PC-3 (cell line): ENCODE measurements around the gene RRBP1. TPM values are rescaled to one million over a fixed set of nuclear protein-coding genes. Genes with fewer than 3 reads are reported as not detected.
"Not testable (repeated sequence)": the region's sequence is repeated elsewhere in the genome, so short reads cannot be mapped to it uniquely, and the experiment has no call there.

Experiments
- ATAC-seq: fragments of 200-7000 bp; cut with Tn5 transposase; 2 replicates; pipeline ENCODE4 v1.9.1; 2020; ENCODE audit warnings: mild to moderate bottlenecking, moderate library complexity
- BruUV-seq: library from RNA; stranded (reverse); fragments of 400-500 nt; replicated peaks from 2 replicates; lab custom pipeline; 2021; lab: Mats Ljungman, UMichigan
- CTCF ChIA-PET: fragments of 300-600 bp; sonication (Branson Sonifier 250); formaldehyde crosslinking; loops from one replicate; lab custom pipeline; 2022; ENCODE audit warnings: antibody characterized with exemption; lab: Charles Lee
- POLR2A ChIA-PET: fragments of 300-600 bp; sonication (Branson Sonifier 250); formaldehyde crosslinking; loops from one replicate; lab custom pipeline; 2022; ENCODE audit warnings: antibody characterized with exemption; ENCODE audit not compliant: unreplicated experiment; lab: Charles Lee
- DNase-seq: peaks from one replicate; pipeline ENCODE4 v3.0.0-alpha.2; 2015
- H2AFZ ChIP-seq: fragments of 300-600 bp; sonication (generic); 2 replicates; pipeline ENCODE4 v1.6.0; 2016; ENCODE audit warnings: antibody characterized with exemption, low read length
- H3F3A ChIP-seq: fragments of 300-600 bp; sonication (generic); one replicate; pipeline ENCODE4 v1.6.0; 2017; ENCODE audit warnings: antibody characterized with exemption, low read length, control low read depth, mild to moderate bottlenecking; ENCODE audit not compliant: unreplicated experiment
- H3K27ac ChIP-seq: fragments of 300-600 bp; sonication (generic); 2 replicates; pipeline ENCODE4 v1.5.1; 2016; ENCODE audit warnings: mild to moderate bottlenecking, low read length
- H3K27me3 ChIP-seq: fragments of 300-600 bp; sonication (generic); 2 replicates; pipeline ENCODE4 v1.6.1; 2016; ENCODE audit warnings: low read length, mixed read lengths
- H3K36me3 ChIP-seq: fragments of 300-600 bp; sonication (generic); 2 replicates; pipeline ENCODE4 v1.6.1; 2016; ENCODE audit warnings: low read depth, mixed run types, low read length, mixed read lengths
- H3K4me1 ChIP-seq: fragments of 300-600 bp; sonication (generic); 2 replicates; pipeline ENCODE4 v1.5.1; 2016; ENCODE audit warnings: low read length; ENCODE audit not compliant: insufficient read depth
- H3K4me2 ChIP-seq: fragments of 300-600 bp; sonication (generic); 2 replicates; pipeline ENCODE4 v1.6.0; 2016; ENCODE audit warnings: low read length
- H3K4me3 ChIP-seq: fragments of 300-600 bp; sonication (generic); 2 replicates; pipeline ENCODE4 v1.5.1; 2016; ENCODE audit warnings: mild to moderate bottlenecking, low read length, mixed read lengths
- H3K79me2 ChIP-seq: fragments of 300-600 bp; sonication (generic); 2 replicates; pipeline ENCODE4 v1.6.1; 2017; ENCODE audit warnings: low read length, mixed read lengths
- H3K9ac ChIP-seq: fragments of 300-600 bp; sonication (generic); 2 replicates; pipeline ENCODE4 v1.6.0; 2016; ENCODE audit warnings: mild to moderate bottlenecking, low read length
- H3K9me2 ChIP-seq: fragments of 300-600 bp; sonication (generic); replicated peaks from 2 replicates; pipeline ENCODE4 v1.6.1; 2016; ENCODE audit warnings: mixed run types, low read length, mixed read lengths
- H3K9me3 ChIP-seq: fragments of 300-600 bp; sonication (generic); 2 replicates; pipeline ENCODE4 v1.6.1; 2016; ENCODE audit warnings: low read length, mixed read lengths
- H4K20me1 ChIP-seq: fragments of 300-600 bp; sonication (generic); 2 replicates; pipeline ENCODE4 v1.6.1; 2016; ENCODE audit warnings: low read length, mixed read lengths
- CTCF ChIP-seq: fragments of 300-600 bp; sonication (generic); conservative IDR thresholded peaks from 2 replicates; pipeline ENCODE4 v1.5.1; 2017; ENCODE audit warnings: antibody characterized with exemption, low read depth, mild to moderate bottlenecking, low read length
- EZH2 ChIP-seq: fragments of 300-600 bp; sonication (generic); IDR thresholded peaks from one replicate; pipeline ENCODE4 v1.6.1; 2017; ENCODE audit warnings: antibody characterized with exemption, mild to moderate bottlenecking, low read length; ENCODE audit not compliant: unreplicated experiment
- EZH2phosphoT487 ChIP-seq: fragments of 300-600 bp; sonication (generic); IDR thresholded peaks from 2 replicates; pipeline ENCODE4 v1.6.1; 2018; ENCODE audit warnings: mild to moderate bottlenecking, antibody characterized with exemption, low read length, borderline replicate concordance
- intact Hi-C: fragments of 100-400 bp; cut with micrococcal nuclease; formaldehyde crosslinking; loops from 2 replicates; pipeline ENCODE4 v1.9.0; 2023
- total RNA-seq: library from RNA; depleted of rRNA; stranded (reverse); fragments of >200 nt; gene quantifications from 2 replicates; pipeline ENCODE4 v1.2.3, GENCODE V29; 2014

The RRBP1 gene
- total RNA-seq, 1 experiment from 2014 or later: 176 TPM

- Histone ChIP-seq H3K9ac (no peak overlapping the region), H3K79me2 (peaks cover 94% of the 10 kb centered on the region), H3K9me3 (no peaks in the 10 kb centered on the region), H3K36me3 (peaks cover 50% of the 10 kb centered on the region), H3K27ac (no peak overlapping the region), H3F3A (no peaks in the 10 kb centered on the region), H3K4me2 (no peak overlapping the region), H3K9me2 (no peaks in the 10 kb centered on the region), H4K20me1 (peaks cover 22% of the 10 kb centered on the region; the same call in 1 of the 2 replicates), H2AFZ (no peak overlapping the region), H3K4me3 (no peak overlapping the region), H3K27me3 (no peaks in the 10 kb centered on the region), H3K4me1 (peaks cover 18% of the 10 kb centered on the region)
- TSS peak; percentile 69 for BruUV-seq
- CTCF ChIA-PET: no interaction called here
- ATAC-seq: no peak
- intact Hi-C loops: loop anchor here (10.0 kb wide), 1 partner anchor 335 kb away; no protein-coding TSS in a partner anchor
- POLR2A ChIA-PET: no interaction called here
- DNase-seq: no peak
- TF ChIP-seq CTCF: peak; percentile 41; the same call in 1 of the 2 replicates
- no peak for TF ChIP-seq EZH2phosphoT487
Measured at GRCh38 chr20:17659801-17660200, 22.2 kb downstream of the RRBP1 start.

DNA sequence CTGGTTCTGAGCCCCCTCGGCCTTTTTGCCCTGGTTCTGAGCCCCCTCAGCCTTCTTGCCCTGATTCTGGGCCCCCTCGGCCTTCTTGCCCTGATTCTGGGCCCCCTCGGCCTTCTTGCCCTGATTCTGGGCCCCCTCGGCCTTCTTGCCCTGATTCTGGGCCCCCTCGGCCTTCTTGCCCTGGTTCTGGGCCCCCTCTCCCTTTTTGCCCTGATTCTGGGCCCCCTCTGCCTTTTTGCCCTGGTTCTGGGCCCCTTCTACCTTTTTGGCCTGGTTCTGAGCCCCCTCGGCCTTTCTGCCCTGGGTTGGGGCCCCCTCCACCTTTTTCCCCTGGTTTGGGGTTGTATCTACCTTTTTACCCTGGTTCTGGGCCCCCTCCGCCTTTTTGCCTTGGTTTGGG is 22.7 kb downstream of the RRBP1 start:
- Histone ChIP-seq H3K4me1 (peaks cover 18% of the 10 kb centered on the region), H3K36me3 (peaks cover 54% of the 10 kb centered on the region), H3K79me2 (peaks cover 94% of the 10 kb centered on the region), H4K20me1 (peaks cover 22% of the 10 kb centered on the region; the same call in 1 of the 2 replicates)
- H3K9ac ChIP-seq, H3K27me3 ChIP-seq, CTCF ChIA-PET, H3K27ac ChIP-seq, ATAC-seq, H3K4me2 ChIP-seq, H3K9me2 ChIP-seq, H3F3A ChIP-seq, DNase-seq, H3K4me3 ChIP-seq, H2AFZ ChIP-seq, POLR2A ChIA-PET, H3K9me3 ChIP-seq, BruUV-seq: not testable (repeated sequence)
- intact Hi-C loops: loop anchor here (10.0 kb wide), 1 partner anchor 335 kb away; no protein-coding TSS in a partner anchor

DNA sequence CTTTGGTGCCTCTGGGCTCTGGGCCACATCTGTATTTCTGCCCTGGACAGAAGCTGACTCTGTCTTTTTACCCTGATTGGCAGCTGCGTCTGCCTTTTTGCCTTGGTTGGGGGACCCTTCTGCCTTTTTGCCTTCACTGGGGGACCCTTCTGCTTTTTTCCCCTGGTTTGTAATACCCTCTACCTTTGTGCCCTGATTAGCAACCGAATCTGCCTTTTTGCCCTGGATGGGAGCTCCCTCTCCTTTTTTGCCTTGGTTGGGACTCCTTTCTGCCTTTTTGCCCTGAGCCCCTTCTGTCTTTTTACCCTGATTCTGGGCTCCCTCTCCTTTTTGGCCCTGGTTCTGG is 23.4 kb downstream of the RRBP1 start:
- ChIA-PET CTCF (no interaction called here), POLR2A (no interaction called here)
- H3K27me3 ChIP-seq: no peaks in the 10 kb centered on the region
- no peak overlapping the region for H3K4me3 ChIP-seq
- H3K79me2 ChIP-seq: peaks cover 94% of the 10 kb centered on the region
- ATAC-seq: no peak
- intact Hi-C loops: loop anchor here (10.0 kb wide), 1 partner anchor 336 kb away; no protein-coding TSS in a partner anchor
- no peaks in the 10 kb centered on the region for H3K9me2 ChIP-seq
- H2AFZ ChIP-seq: no peak overlapping the region
- H3K9me3 ChIP-seq: no peaks in the 10 kb centered on the region
- H3K27ac ChIP-seq: no peak overlapping the region
- no peak for TF ChIP-seq CTCF
- no peak for TF ChIP-seq EZH2
- no peak for TF ChIP-seq EZH2phosphoT487
- H3K36me3 ChIP-seq: peaks cover 57% of the 10 kb centered on the region
- H3F3A ChIP-seq: no peaks in the 10 kb centered on the region
- no peak overlapping the region for H3K4me2 ChIP-seq
- H4K20me1 ChIP-seq: peaks cover 14% of the 10 kb centered on the region; the same call in 1 of the 2 replicates
- DNase-seq: no peak
- no peak overlapping the region for H3K9ac ChIP-seq
- peaks cover 18% of the 10 kb centered on the region for H3K4me1 ChIP-seq
- BruUV-seq: no TSS peak
